Fibroblast of lung (primary cell): Measurements from ENCODE around the gene TM9SF4. TPM values are rescaled to one million over a fixed set of nuclear protein-coding genes. Genes with fewer than 3 reads are reported as not detected.

Experiments
- DNase-seq, 2 donors: peaks; one replicate each; pipeline versions ENCODE4 v3.0.0 to v3.0.0-alpha.2; 2010; ENCODE audit warnings: low read depth in 2 of 2
- H2AFZ ChIP-seq: 2 replicates; pipeline ENCODE4 v1.5.1; 2012; ENCODE audit warnings: low read length, control low read depth, inconsistent platforms
- H3K27ac ChIP-seq: 2 replicates; pipeline ENCODE4 v1.5.1; 2011; ENCODE audit warnings: low read length, control low read depth; ENCODE audit not compliant: insufficient read depth
- H3K27me3 ChIP-seq: 2 replicates; pipeline ENCODE4 v1.5.1; 2011; ENCODE audit warnings: mild to moderate bottlenecking, low read length; ENCODE audit not compliant: control insufficient read depth, insufficient read depth
- H3K36me3 ChIP-seq: 2 replicates; pipeline ENCODE4 v1.5.1; 2011; ENCODE audit warnings: low read length; ENCODE audit not compliant: control insufficient read depth, insufficient read depth
- H3K4me1 ChIP-seq: 2 replicates; pipeline ENCODE4 v1.5.1; 2011; ENCODE audit warnings: low read length; ENCODE audit not compliant: control insufficient read depth, insufficient read depth; ENCODE audit errors: extremely low read depth
- H3K4me2 ChIP-seq: 2 replicates; pipeline ENCODE4 v1.5.1; 2011; ENCODE audit warnings: low read length, control low read depth; ENCODE audit not compliant: insufficient read depth; ENCODE audit errors: extremely low read depth
- H3K4me3 ChIP-seq, 4 experiments: fragments of 200-600 bp in 1 of 4; sonication (generic) in 1 of 4; replicated peaks in 1 of 4; 2 replicates each; pipeline ENCODE4 v1.5.1; 2011 to 2016; ENCODE audit warnings: low read length in 4 of 4, low read depth in 3 of 4, mild to moderate bottlenecking in 3 of 4, control low read depth in 2 of 4, inconsistent platforms in 1 of 4, mixed read lengths in 1 of 4; ENCODE audit not compliant: insufficient read depth in 1 of 4; ENCODE audit errors: control extremely low read depth in 1 of 4
- H3K79me2 ChIP-seq: 2 replicates; pipeline ENCODE4 v1.5.1; 2012; ENCODE audit warnings: mild to moderate bottlenecking, low read length, inconsistent platforms; ENCODE audit not compliant: control insufficient read depth, insufficient read depth
- H3K9ac ChIP-seq: 2 replicates; pipeline ENCODE4 v1.5.1; 2011; ENCODE audit warnings: mild to moderate bottlenecking, low read length, control low read depth; ENCODE audit not compliant: insufficient read depth
- H3K9me3 ChIP-seq: 2 replicates; pipeline ENCODE4 v1.5.1; 2012; ENCODE audit warnings: low read depth, low read length; ENCODE audit not compliant: control insufficient read depth, insufficient read depth
- H4K20me1 ChIP-seq: 2 replicates; pipeline ENCODE4 v1.5.1; 2011; ENCODE audit warnings: low read length; ENCODE audit not compliant: control insufficient read depth, insufficient read depth; ENCODE audit errors: extremely low read depth
- EZH2 ChIP-seq: IDR thresholded peaks from 2 replicates; pipeline ENCODE4 v1.5.1; 2012; ENCODE audit warnings: low read length, control low read depth, mild to moderate bottlenecking; ENCODE audit errors: missing control alignments
- polyA plus RNA-seq, 2 donors: library from polyadenylated mRNA; depleted of rRNA in 1 of 2; stranded (reverse) in 1 of 2; unstranded in 1 of 2; fragments of >200 nt; gene quantifications; 2 replicates each; pipeline ENCODE4 v1.2.1, GENCODE V29; 2011 to 2012; ENCODE audit warnings: missing spikeins in 1 of 2
- total RNA-seq: library from RNA; depleted of rRNA; stranded (reverse); fragments of >200 nt; gene quantifications from 2 replicates; pipeline ENCODE4 v1.2.1, GENCODE V29; 2014
- TF ChIP-seq, protein P1 (sequence below), 2 donors: IDR thresholded peaks in 1 of 2; conservative IDR thresholded peaks in 1 of 2; 1 replicate in 1 of 2; 2 replicates in 1 of 2; pipeline ENCODE4 v1.5.1; 2011 to 2012; ENCODE audit warnings: low read length in 2 of 2, control low read depth in 1 of 2, inconsistent platforms in 1 of 2, low read depth in 1 of 2, mild to moderate bottlenecking in 1 of 2

TM9SF4 gene
- total and polyA plus RNA-seq, 2 donors (not counting 1 experiment from before 2014, with no cell fraction given) = 33.5 to 71.3 TPM

DNA sequence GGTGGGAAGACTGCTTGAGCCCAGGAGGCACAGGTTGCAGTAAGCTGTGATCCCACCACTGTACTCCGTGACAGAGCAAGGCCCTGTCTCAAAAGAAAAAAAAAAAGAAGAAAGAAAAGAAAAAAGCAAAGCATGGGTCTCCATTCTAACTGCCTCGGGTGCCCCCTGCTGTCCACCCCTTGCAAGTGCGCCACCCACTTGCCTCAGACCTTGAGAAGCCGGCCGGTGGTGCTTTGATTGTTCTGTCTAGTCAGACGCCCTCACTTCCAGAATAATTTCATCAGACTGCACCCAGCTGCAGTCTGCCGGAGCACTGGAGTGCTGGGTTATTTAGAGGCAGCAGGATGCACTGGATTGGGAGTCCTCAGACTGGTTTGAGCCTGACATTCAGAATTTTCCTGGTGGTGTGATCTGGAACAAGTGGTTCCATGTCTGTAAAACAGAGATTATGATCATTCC, 17.6 kb upstream of the TM9SF4 start:
- Histone ChIP-seq H4K20me1 (no peaks in the 10 kb centered on the region), H3K4me1 (no peaks in the 10 kb centered on the region), H3K27ac (no peak overlapping the region), H3K9me3 (no peaks in the 10 kb centered on the region), H3K9ac (no peak overlapping the region), H3K79me2 (no peaks in the 10 kb centered on the region), H3K4me2 (no peak overlapping the region), H3K4me3 (no peak overlapping the region), H3K27me3 (peaks cover 16% of the 10 kb centered on the region), H3K36me3 (no peaks in the 10 kb centered on the region), H2AFZ (no peak overlapping the region)
- TF ChIP-seq EZH2 = no peak
- TF ChIP-seq, protein P1, sequence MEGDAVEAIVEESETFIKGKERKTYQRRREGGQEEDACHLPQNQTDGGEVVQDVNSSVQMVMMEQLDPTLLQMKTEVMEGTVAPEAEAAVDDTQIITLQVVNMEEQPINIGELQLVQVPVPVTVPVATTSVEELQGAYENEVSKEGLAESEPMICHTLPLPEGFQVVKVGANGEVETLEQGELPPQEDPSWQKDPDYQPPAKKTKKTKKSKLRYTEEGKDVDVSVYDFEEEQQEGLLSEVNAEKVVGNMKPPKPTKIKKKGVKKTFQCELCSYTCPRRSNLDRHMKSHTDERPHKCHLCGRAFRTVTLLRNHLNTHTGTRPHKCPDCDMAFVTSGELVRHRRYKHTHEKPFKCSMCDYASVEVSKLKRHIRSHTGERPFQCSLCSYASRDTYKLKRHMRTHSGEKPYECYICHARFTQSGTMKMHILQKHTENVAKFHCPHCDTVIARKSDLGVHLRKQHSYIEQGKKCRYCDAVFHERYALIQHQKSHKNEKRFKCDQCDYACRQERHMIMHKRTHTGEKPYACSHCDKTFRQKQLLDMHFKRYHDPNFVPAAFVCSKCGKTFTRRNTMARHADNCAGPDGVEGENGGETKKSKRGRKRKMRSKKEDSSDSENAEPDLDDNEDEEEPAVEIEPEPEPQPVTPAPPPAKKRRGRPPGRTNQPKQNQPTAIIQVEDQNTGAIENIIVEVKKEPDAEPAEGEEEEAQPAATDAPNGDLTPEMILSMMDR (conservative IDR thresholded peaks at IDR 0.05 in 1 of 2, IDR thresholded peaks at IDR 0.05 in 1 of 2; ENCODE audit: low read depth in 1 of 2, low read length in 2 of 2) = peak; percentile 82 to 91
- DNase-seq = peak; percentile 54 to 79

GRCh38 chr20:32098786-32099185, 10.7 kb upstream of the TM9SF4 start:
- peaks cover 13% of the 10 kb centered on the region for H3K27me3 ChIP-seq
- no peak overlapping the region for H3K27ac ChIP-seq
- no peak overlapping the region for H3K9ac ChIP-seq
- no peaks in the 10 kb centered on the region for H3K9me3 ChIP-seq
- no peaks in the 10 kb centered on the region for H3K79me2 ChIP-seq
- H3K4me3 ChIP-seq = no peak overlapping the region
- H4K20me1 ChIP-seq = no peaks in the 10 kb centered on the region
- no peak overlapping the region for H3K4me2 ChIP-seq
- DNase-seq = no peak
- H2AFZ ChIP-seq = no peak overlapping the region
- no peaks in the 10 kb centered on the region for H3K36me3 ChIP-seq
- H3K4me1 ChIP-seq = no peaks in the 10 kb centered on the region
- TF ChIP-seq EZH2 = no peak
- TF ChIP-seq, protein P1 (conservative IDR thresholded peaks at IDR 0.05 in 1 of 2, IDR thresholded peaks at IDR 0.05 in 1 of 2; ENCODE audit: low read depth in 1 of 2, low read length in 2 of 2) = no peak

GRCh38 chr20:32108814-32109391, 611 bp upstream of the TM9SF4 start:
- H2AFZ ChIP-seq = no peak overlapping the region

More at GRCh38 chr20:32108814-32109391, 611 bp upstream of the TM9SF4 start:
- Histone ChIP-seq H3K27me3 (peaks cover 3% of the 10 kb centered on the region), H4K20me1 (no peaks in the 10 kb centered on the region), H3K4me1 (peaks cover 4% of the 10 kb centered on the region), H3K79me2 (peaks cover 39% of the 10 kb centered on the region), H3K9ac (no peak overlapping the region), H3K9me3 (no peaks in the 10 kb centered on the region), H3K4me3 (peak overlapping the region in 2 of 4 experiments; percentile 80 to 90), H3K36me3 (no peaks in the 10 kb centered on the region), H3K4me2 (no peak overlapping the region), H3K27ac (peak overlapping the region; percentile 100)
- TF ChIP-seq, protein P1 (conservative IDR thresholded peaks at IDR 0.05 in 1 of 2, IDR thresholded peaks at IDR 0.05 in 1 of 2; ENCODE audit: low read depth in 1 of 2, low read length in 2 of 2) = no peak
- TF ChIP-seq EZH2 = no peak
- no peak for DNase-seq
